Posterior cingulate gyrus (tissue), 11 donors: Measurements from ENCODE around the gene IL3.

ENCODE experiments used
- DNase-seq, 10 donors: peaks; one replicate each; pipeline versions ENCODE4 v3.0.0 to v3.0.0-alpha.2; 2020 to 2021; ENCODE audit warnings: mixed read lengths in 3 of 10
- intact Hi-C: fragments of 100-400 bp; cut with DNase I; formaldehyde crosslinking; loops from one replicate; pipeline ENCODE4 v1.15.1; 2023

IL3 gene

GRCh38 chr5:132087176-132087575, 26.7 kb downstream of the IL3 start:
- DNase-seq: peak in 1 of 10 donors; percentile 47
- intact Hi-C loops: no loop called here

GRCh38 chr5:132087661-132088060, 27.2 kb downstream of the IL3 start:
- intact Hi-C loops: no loop called here
- peak in 1 of 10 donors; percentile 42 for DNase-seq

GRCh38 chr5:132089363-132089762, 28.9 kb downstream of the IL3 start:
- no peak for DNase-seq
- intact Hi-C loops: no loop called here

- intact Hi-C loops: no loop called here
- no peak for DNase-seq
Observed at GRCh38 chr5:132090107-132090506, 29.7 kb downstream of the IL3 start.

- intact Hi-C loops: no loop called here
- DNase-seq: peak in 1 of 10 donors; percentile 15
Observed at GRCh38 chr5:132093271-132093670, 32.8 kb downstream of the IL3 start.

- intact Hi-C loops: no loop called here
- DNase-seq: no peak
Observed at GRCh38 chr5:132094393-132095076, 34.1 kb downstream of the IL3 start.

- no peak for DNase-seq
- intact Hi-C loops: no loop called here
Observed at GRCh38 chr5:132095077-132095410, 34.6 kb downstream of the IL3 start.

- DNase-seq: peak in 1 of 10 donors; percentile 65
- intact Hi-C loops: no loop called here
Observed at GRCh38 chr5:132095424-132095972, 35.0 kb downstream of the IL3 start.

- intact Hi-C loops: no loop called here
- no peak for DNase-seq
Observed at GRCh38 chr5:132096904-132097303, 36.4 kb downstream of the IL3 start.

GRCh38 chr5:132098151-132098594, 37.7 kb downstream of the IL3 start:
- no peak for DNase-seq

GRCh38 chr5:132098621-132099020, 38.2 kb downstream of the IL3 start:
- intact Hi-C loops: no loop called here
- no peak for DNase-seq

More at GRCh38 chr5:132098151-132098594, 37.7 kb downstream of the IL3 start:
- intact Hi-C loops: no loop called here

- intact Hi-C loops: no loop called here
- no peak for DNase-seq
Observed at GRCh38 chr5:132099076-132099748, 38.8 kb downstream of the IL3 start.

- intact Hi-C loops: no loop called here
Observed at GRCh38 chr5:132099905-132100304, 39.5 kb downstream of the IL3 start.

GRCh38 chr5:132100672-132101261, 40.3 kb downstream of the IL3 start:
- DNase-seq: no peak
- intact Hi-C loops: no loop called here

More at GRCh38 chr5:132099905-132100304, 39.5 kb downstream of the IL3 start:
- DNase-seq: no peak

- intact Hi-C loops: no loop called here
- DNase-seq: peak in 1 of 10 donors; percentile 59
Observed at GRCh38 chr5:132101385-132101880, 41.0 kb downstream of the IL3 start.

GRCh38 chr5:132102101-132102701, 41.7 kb downstream of the IL3 start:
- intact Hi-C loops: no loop called here
- DNase-seq: peak in 1 of 10 donors; percentile 35

GRCh38 chr5:132102944-132103331, 42.5 kb downstream of the IL3 start:
- intact Hi-C loops: no loop called here
- DNase-seq: no peak

- DNase-seq: peak in 1 of 10 donors; percentile 78
- intact Hi-C loops: no loop called here
Observed at GRCh38 chr5:132103332-132103951, 43.0 kb downstream of the IL3 start.

- no peak for DNase-seq
- intact Hi-C loops: no loop called here
Observed at GRCh38 chr5:132103969-132104391, 43.5 kb downstream of the IL3 start.

GRCh38 chr5:132104556-132104955, 44.1 kb downstream of the IL3 start:
- intact Hi-C loops: no loop called here
- DNase-seq: no peak
